ENCODE measurements around the gene BARX1.

The BARX1 gene

DNA sequence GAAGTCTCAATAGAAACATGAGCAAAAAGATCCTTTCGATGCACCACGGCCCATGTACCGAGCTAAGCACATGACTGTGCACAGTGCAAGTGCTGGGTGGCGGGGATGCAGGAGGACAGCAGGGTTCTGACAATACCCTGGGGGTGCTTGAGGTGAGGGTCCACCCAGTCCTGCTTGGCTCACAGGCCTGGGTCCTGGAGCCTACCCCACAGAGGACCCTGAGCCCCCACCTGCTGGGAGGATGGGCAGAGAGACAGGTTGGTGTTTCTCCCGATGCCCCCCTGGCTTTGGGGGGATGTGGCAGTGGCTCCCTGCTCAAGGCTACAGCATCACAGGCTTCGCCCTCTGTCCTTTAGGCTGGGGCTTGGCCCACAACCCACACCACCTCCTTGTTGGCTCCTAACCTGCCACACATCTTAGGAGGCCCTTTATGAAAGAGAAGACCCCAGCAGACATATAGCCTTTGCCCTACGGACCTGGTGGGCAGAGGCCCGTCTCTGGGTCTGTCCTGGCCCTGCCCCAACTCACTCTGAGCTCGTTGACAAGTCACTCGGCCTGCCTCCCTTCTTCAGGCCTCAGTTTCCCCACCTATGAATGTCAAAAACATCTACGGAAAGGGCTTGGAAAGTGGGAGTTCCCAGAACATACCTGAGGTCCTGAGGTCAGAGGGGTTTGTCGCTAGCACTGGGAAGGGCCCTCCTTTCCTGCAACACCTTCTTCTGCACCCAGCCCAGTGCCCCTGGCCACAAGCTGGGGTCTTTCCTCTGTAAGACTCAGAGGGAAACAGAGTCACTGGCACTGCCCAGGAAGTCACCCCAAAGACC is 50.3 kb downstream of the BARX1 start (continued):
- no peak for TF ChIP-seq TOX (CRISPR knock-in tag; IDR thresholded peaks at IDR 0.05; ENCODE audit: borderline replicate concordance)
- TF ChIP-seq, protein P1, sequence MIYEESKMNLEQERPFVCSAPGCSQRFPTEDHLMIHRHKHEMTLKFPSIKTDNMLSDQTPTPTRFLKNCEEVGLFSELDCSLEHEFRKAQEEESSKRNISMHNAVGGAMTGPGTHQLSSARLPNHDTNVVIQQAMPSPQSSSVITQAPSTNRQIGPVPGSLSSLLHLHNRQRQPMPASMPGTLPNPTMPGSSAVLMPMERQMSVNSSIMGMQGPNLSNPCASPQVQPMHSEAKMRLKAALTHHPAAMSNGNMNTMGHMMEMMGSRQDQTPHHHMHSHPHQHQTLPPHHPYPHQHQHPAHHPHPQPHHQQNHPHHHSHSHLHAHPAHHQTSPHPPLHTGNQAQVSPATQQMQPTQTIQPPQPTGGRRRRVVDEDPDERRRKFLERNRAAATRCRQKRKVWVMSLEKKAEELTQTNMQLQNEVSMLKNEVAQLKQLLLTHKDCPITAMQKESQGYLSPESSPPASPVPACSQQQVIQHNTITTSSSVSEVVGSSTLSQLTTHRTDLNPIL (CRISPR knock-in tag; IDR thresholded peaks at IDR 0.05; ENCODE audit: low read depth) = no peak

DNA sequence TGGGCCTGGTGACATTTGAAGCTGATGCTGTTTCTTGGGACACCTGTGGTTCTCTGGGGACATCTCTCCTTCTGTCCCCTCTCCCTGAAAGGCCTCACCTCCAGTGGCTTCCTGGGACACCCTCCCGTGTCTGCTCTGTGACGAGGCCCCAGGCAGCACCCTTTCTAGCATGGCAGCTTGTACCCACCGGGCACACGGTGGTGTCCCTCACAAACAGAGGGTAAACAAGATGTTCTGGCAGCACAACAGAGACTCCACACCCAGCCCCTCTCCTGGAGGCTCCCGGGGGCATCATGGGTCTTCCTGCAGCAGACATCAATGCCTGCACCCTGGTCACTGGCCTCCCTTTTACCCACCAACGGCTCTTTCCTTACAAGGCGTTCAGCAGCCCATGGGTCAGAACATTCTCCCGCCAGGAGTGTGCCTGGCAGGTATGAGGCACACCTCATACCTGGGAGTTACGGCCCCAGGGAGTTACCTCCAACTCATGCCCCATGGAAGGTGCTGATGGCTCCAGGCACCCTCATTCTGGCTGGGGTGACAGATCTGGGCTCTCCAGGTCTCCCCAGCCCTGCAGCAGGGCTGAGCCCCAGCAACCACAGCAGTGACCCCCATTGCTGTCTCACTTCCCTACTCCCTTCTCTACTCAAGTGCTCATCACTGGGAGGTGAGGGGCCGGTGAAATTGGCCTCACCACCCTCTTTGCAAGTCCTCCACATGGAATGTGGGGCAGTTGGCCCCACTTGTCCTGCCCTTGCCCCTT is 51.1 kb downstream of the BARX1 start:
- TF ChIP-seq, protein P2, sequence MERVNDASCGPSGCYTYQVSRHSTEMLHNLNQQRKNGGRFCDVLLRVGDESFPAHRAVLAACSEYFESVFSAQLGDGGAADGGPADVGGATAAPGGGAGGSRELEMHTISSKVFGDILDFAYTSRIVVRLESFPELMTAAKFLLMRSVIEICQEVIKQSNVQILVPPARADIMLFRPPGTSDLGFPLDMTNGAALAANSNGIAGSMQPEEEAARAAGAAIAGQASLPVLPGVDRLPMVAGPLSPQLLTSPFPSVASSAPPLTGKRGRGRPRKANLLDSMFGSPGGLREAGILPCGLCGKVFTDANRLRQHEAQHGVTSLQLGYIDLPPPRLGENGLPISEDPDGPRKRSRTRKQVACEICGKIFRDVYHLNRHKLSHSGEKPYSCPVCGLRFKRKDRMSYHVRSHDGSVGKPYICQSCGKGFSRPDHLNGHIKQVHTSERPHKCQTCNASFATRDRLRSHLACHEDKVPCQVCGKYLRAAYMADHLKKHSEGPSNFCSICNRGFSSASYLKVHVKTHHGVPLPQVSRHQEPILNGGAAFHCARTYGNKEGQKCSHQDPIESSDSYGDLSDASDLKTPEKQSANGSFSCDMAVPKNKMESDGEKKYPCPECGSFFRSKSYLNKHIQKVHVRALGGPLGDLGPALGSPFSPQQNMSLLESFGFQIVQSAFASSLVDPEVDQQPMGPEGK (CRISPR knock-in tag; IDR thresholded peaks at IDR 0.05; ENCODE audit: borderline replicate concordance) = no peak
- no peak for TF ChIP-seq SNAI2 (CRISPR knock-in tag; IDR thresholded peaks at IDR 0.05)
- TF ChIP-seq GLIS3 (CRISPR knock-in tag; IDR thresholded peaks at IDR 0.05) = no peak
- TF ChIP-seq ISL1 (CRISPR knock-in tag; IDR thresholded peaks at IDR 0.05) = no peak
- no peak for TF ChIP-seq ZFP30 (CRISPR knock-in tag; IDR thresholded peaks at IDR 0.05)
- TF ChIP-seq ZNF8 (CRISPR knock-in tag; IDR thresholded peaks at IDR 0.05) = no peak
- no peak for TF ChIP-seq ESRRG (CRISPR knock-in tag; IDR thresholded peaks at IDR 0.05)
- TF ChIP-seq TCF4 (CRISPR knock-in tag; IDR thresholded peaks at IDR 0.05; ENCODE audit: borderline replicate concordance) = no peak
- TF ChIP-seq ZFP3 (CRISPR knock-in tag; IDR thresholded peaks at IDR 0.05) = no peak
- TF ChIP-seq TOX (CRISPR knock-in tag; IDR thresholded peaks at IDR 0.05; ENCODE audit: borderline replicate concordance) = no peak
- TF ChIP-seq, protein P3, sequence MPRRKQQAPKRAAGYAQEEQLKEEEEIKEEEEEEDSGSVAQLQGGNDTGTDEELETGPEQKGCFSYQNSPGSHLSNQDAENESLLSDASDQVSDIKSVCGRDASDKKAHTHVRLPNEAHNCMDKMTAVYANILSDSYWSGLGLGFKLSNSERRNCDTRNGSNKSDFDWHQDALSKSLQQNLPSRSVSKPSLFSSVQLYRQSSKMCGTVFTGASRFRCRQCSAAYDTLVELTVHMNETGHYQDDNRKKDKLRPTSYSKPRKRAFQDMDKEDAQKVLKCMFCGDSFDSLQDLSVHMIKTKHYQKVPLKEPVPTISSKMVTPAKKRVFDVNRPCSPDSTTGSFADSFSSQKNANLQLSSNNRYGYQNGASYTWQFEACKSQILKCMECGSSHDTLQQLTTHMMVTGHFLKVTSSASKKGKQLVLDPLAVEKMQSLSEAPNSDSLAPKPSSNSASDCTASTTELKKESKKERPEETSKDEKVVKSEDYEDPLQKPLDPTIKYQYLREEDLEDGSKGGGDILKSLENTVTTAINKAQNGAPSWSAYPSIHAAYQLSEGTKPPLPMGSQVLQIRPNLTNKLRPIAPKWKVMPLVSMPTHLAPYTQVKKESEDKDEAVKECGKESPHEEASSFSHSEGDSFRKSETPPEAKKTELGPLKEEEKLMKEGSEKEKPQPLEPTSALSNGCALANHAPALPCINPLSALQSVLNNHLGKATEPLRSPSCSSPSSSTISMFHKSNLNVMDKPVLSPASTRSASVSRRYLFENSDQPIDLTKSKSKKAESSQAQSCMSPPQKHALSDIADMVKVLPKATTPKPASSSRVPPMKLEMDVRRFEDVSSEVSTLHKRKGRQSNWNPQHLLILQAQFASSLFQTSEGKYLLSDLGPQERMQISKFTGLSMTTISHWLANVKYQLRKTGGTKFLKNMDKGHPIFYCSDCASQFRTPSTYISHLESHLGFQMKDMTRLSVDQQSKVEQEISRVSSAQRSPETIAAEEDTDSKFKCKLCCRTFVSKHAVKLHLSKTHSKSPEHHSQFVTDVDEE (CRISPR knock-in tag; IDR thresholded peaks at IDR 0.05) = no peak
- TF ChIP-seq, protein P4, sequence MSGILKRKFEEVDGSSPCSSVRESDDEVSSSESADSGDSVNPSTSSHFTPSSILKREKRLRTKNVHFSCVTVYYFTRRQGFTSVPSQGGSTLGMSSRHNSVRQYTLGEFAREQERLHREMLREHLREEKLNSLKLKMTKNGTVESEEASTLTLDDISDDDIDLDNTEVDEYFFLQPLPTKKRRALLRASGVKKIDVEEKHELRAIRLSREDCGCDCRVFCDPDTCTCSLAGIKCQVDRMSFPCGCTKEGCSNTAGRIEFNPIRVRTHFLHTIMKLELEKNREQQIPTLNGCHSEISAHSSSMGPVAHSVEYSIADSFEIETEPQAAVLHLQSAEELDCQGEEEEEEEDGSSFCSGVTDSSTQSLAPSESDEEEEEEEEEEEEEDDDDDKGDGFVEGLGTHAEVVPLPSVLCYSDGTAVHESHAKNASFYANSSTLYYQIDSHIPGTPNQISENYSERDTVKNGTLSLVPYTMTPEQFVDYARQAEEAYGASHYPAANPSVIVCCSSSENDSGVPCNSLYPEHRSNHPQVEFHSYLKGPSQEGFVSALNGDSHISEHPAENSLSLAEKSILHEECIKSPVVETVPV (CRISPR knock-in tag; IDR thresholded peaks at IDR 0.05) = no peak
- no peak for TF ChIP-seq ZNF565 (CRISPR knock-in tag; conservative IDR thresholded peaks at IDR 0.05; ENCODE audit: low read depth)
- TF ChIP-seq, protein P5, sequence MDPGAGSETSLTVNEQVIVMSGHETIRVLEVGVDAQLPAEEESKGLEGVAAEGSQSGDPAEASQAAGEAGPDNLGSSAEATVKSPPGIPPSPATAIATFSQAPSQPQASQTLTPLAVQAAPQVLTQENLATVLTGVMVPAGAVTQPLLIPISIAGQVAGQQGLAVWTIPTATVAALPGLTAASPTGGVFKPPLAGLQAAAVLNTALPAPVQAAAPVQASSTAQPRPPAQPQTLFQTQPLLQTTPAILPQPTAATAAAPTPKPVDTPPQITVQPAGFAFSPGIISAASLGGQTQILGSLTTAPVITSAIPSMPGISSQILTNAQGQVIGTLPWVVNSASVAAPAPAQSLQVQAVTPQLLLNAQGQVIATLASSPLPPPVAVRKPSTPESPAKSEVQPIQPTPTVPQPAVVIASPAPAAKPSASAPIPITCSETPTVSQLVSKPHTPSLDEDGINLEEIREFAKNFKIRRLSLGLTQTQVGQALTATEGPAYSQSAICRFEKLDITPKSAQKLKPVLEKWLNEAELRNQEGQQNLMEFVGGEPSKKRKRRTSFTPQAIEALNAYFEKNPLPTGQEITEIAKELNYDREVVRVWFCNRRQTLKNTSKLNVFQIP (CRISPR knock-in tag; IDR thresholded peaks at IDR 0.05; ENCODE audit: borderline replicate concordance, low read depth) = no peak
- no peak for TF ChIP-seq PPARA (CRISPR knock-in tag; IDR thresholded peaks at IDR 0.05; ENCODE audit: borderline replicate concordance)
- TF ChIP-seq, protein P1 (CRISPR knock-in tag; IDR thresholded peaks at IDR 0.05; ENCODE audit: low read depth) = no peak
- no peak for TF ChIP-seq ARNTL (CRISPR knock-in tag; IDR thresholded peaks at IDR 0.05; ENCODE audit: borderline replicate concordance, low read depth)
- ATAC-seq = no peak
